Parathyroid adenoma (tissue), 2 donors: ENCODE measurements around the gene HERC5.
A peak's percentile ranks its signal among the peaks of the same experiment; 100 is the strongest.

Experiments
- H2AFZ ChIP-seq: fragments of 300-600 bp; sonication (generic); one replicate; pipeline ENCODE4 v1.7.0; 2017; ENCODE audit warnings: antibody characterized with exemption, mild to moderate bottlenecking
- H3K27ac ChIP-seq: fragments of 300-600 bp; sonication (generic); one replicate; pipeline ENCODE4 v1.7.0; 2017
- H3K27me3 ChIP-seq: fragments of 300-600 bp; sonication (generic); one replicate; pipeline ENCODE4 v1.7.0; 2017; ENCODE audit warnings: low read length; ENCODE audit not compliant: control insufficient read depth, insufficient read depth
- H3K36me3 ChIP-seq: fragments of 300-600 bp; sonication (generic); one replicate; pipeline ENCODE4 v1.7.0; 2017; ENCODE audit warnings: low read length; ENCODE audit not compliant: control insufficient read depth, insufficient read depth
- H3K4me1 ChIP-seq: fragments of 300-600 bp; sonication (generic); one replicate; pipeline ENCODE4 v1.7.0; 2017; ENCODE audit warnings: control low read depth
- H3K4me2 ChIP-seq: fragments of 300-600 bp; sonication (generic); one replicate; pipeline ENCODE4 v1.7.0; 2017; ENCODE audit warnings: low read length
- H3K4me3 ChIP-seq: fragments of 300-600 bp; sonication (generic); one replicate; pipeline ENCODE4 v1.7.0; 2017; ENCODE audit warnings: low read depth, low read length
- H3K79me2 ChIP-seq: fragments of 300-600 bp; sonication (generic); one replicate; pipeline ENCODE4 v1.7.0; 2017; ENCODE audit warnings: control low read depth
- H3K9ac ChIP-seq: fragments of 300-600 bp; sonication (generic); one replicate; pipeline ENCODE4 v1.7.0; 2017; ENCODE audit warnings: mild to moderate bottlenecking
- H3K9me3 ChIP-seq: fragments of 300-600 bp; sonication (generic); one replicate; pipeline ENCODE4 v1.7.0; 2017; ENCODE audit warnings: low read length; ENCODE audit not compliant: control insufficient read depth
- CTCF ChIP-seq: fragments of 300-600 bp; sonication (generic); IDR thresholded peaks from one replicate; pipeline ENCODE4 v1.7.0; 2017; ENCODE audit warnings: antibody characterized with exemption, mild to moderate bottlenecking
- donor health status: primary hyperparathyroidism.

HERC5 gene

GRCh38 chr4:88458104-88458740 is 1.3 kb downstream of the HERC5 start:
- TF ChIP-seq CTCF = no peak
- no peaks in the 10 kb centered on the region for H3K79me2 ChIP-seq
- H3K4me1 ChIP-seq = no peaks in the 10 kb centered on the region
- H3K27me3 ChIP-seq = no peaks in the 10 kb centered on the region
- no peaks in the 10 kb centered on the region for H3K36me3 ChIP-seq
- H3K9ac ChIP-seq = no peak overlapping the region
- no peak overlapping the region for H3K27ac ChIP-seq
- peak overlapping the region; percentile 51 for H3K4me3 ChIP-seq
- H2AFZ ChIP-seq = peak overlapping the region; percentile 75
- H3K4me2 ChIP-seq = peak overlapping the region; percentile 65
- no peaks in the 10 kb centered on the region for H3K9me3 ChIP-seq

GRCh38 chr4:88465653-88466192 is 8.8 kb downstream of the HERC5 start:
- Histone ChIP-seq H3K9me3 (no peaks in the 10 kb centered on the region), H2AFZ (no peak overlapping the region), H3K9ac (no peak overlapping the region), H3K27me3 (no peaks in the 10 kb centered on the region), H3K27ac (no peak overlapping the region), H3K36me3 (no peaks in the 10 kb centered on the region), H3K4me2 (no peak overlapping the region), H3K4me1 (no peaks in the 10 kb centered on the region), H3K4me3 (no peak overlapping the region), H3K79me2 (no peaks in the 10 kb centered on the region)
- no peak for TF ChIP-seq CTCF

DNA sequence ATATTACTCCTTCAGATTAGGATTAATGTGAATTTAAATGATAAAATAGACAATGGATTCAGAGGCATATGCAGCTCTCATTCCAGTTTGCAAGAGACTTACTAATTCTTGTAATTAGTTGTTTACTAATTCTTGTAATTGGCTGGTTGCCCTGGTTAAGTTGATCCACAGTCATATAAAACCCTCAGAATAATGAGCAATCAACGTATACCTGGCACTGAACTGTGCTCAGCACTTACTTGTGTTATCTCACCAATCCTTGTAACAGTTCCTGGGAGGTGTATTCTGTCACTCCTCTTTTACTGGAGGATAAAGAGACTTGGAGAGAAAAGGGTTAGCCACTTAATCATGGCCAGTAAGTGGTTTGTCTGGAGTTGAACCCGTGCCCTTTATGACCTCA is 10.5 kb downstream of the HERC5 start:
- no peaks in the 10 kb centered on the region for H3K27me3 ChIP-seq
- TF ChIP-seq CTCF = no peak
- H3K27ac ChIP-seq = no peak overlapping the region
- no peaks in the 10 kb centered on the region for H3K79me2 ChIP-seq
- no peak overlapping the region for H2AFZ ChIP-seq
- no peaks in the 10 kb centered on the region for H3K36me3 ChIP-seq
- H3K4me1 ChIP-seq = no peaks in the 10 kb centered on the region
- H3K9ac ChIP-seq = no peak overlapping the region
- H3K4me2 ChIP-seq = no peak overlapping the region
- H3K4me3 ChIP-seq = no peak overlapping the region
- H3K9me3 ChIP-seq = no peaks in the 10 kb centered on the region

DNA sequence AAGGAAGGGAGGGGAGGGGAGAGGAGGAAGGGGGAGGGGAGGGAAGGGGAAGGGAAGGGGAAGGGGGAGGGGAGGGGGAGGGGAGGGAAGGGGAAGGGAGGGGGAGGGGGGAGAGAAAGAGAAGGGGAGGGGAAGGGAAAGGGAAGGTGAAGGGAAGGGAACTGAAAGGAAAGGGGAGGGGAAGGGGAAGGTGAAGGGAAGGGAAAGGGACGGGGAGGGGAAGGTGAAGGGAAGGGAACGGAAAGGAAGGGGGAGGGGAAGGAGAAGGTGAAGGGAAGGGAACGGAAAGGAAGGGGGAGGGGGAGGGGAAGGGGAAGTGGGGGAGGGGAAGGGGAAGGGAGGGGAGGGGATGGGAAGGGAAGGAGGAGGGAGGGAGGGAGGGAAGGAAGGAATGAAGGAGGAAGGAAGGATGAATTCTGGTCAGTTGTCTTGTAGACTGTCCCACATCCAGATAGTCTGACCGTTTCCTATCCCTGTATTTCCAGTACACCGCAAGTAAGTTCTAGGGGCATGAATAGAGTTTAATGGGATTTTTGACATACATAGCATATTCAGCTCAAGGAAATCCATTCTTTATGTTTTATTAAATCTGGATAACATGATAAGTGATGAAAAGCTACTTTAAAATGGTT is 20.4 kb downstream of the HERC5 start:
- no peaks in the 10 kb centered on the region for H3K27me3 ChIP-seq
- H3K79me2 ChIP-seq = no peaks in the 10 kb centered on the region
- no peak overlapping the region for H3K4me3 ChIP-seq
- H3K4me1 ChIP-seq = no peaks in the 10 kb centered on the region
- H3K27ac ChIP-seq = no peak overlapping the region
- H3K4me2 ChIP-seq = no peak overlapping the region
- H2AFZ ChIP-seq = no peak overlapping the region
- no peak for TF ChIP-seq CTCF
- no peaks in the 10 kb centered on the region for H3K36me3 ChIP-seq
- no peak overlapping the region for H3K9ac ChIP-seq
- H3K9me3 ChIP-seq = no peaks in the 10 kb centered on the region
